IMR-90 (cell line): ENCODE data around the gene DNM3.

Source experiments
- BHLHE40 ChIP-seq: fragments of 150-350 bp; IDR thresholded peaks from 2 replicates; pipeline ENCODE4 v1.6.1; 2016; ENCODE audit warnings: mild to moderate bottlenecking, low read depth, low read length
- CTCF ChIP-seq: conservative IDR thresholded peaks from 2 replicates; pipeline ENCODE4 v1.5.1; 2012; ENCODE audit warnings: mild to moderate bottlenecking, low read depth, low read length, improper control_type of control experiment
- MXI1 ChIP-seq: IDR thresholded peaks from 2 replicates; pipeline ENCODE4 v1.6.1; 2012; ENCODE audit warnings: low read depth, mild to moderate bottlenecking, low read length, moderate library complexity, borderline replicate concordance
- POLR2A ChIP-seq: IDR thresholded peaks from 2 replicates; pipeline ENCODE4 v1.6.1; 2012; ENCODE audit warnings: mild to moderate bottlenecking, low read depth, low read length

- TF ChIP-seq CTCF (no peak), POLR2A (no peak), BHLHE40 (no peak), MXI1 (no peak)
Observed at GRCh38 chr1:171844381-171844780, 3.1 kb downstream of the DNM3 start.
